OCI-LY1 (cell line): Measurements from ENCODE around the gene EYS.

ENCODE experiments used
- H2AFZ ChIP-seq: fragments of 200-600 bp; sonication (generic), shearing (Covaris generic); 2 replicates; pipeline ENCODE4 v1.6.0; 2014; ENCODE audit warnings: antibody characterized with exemption, mild to moderate bottlenecking, low read length
- H3F3A ChIP-seq: fragments of 200-600 bp; sonication (generic), shearing (Covaris generic); 2 replicates; pipeline ENCODE4 v1.6.0; 2014; ENCODE audit warnings: mild to moderate bottlenecking, antibody characterized with exemption, low read length, moderate library complexity; ENCODE audit not compliant: insufficient read depth
- H3K27ac ChIP-seq: fragments of 200-600 bp; sonication (generic); 2 replicates; pipeline ENCODE4 v1.5.1; 2014; ENCODE audit warnings: low read length, mixed run types, mild to moderate bottlenecking, low read depth; ENCODE audit not compliant: poor library complexity, severe bottlenecking
- H3K27me3 ChIP-seq: fragments of 200-600 bp; sonication (generic); 2 replicates; pipeline ENCODE4 v1.6.0; 2014; ENCODE audit warnings: antibody characterized with exemption, mild to moderate bottlenecking, low read length, moderate library complexity; ENCODE audit not compliant: insufficient read depth
- H3K36me3 ChIP-seq: fragments of 200-600 bp; sonication (generic); 2 replicates; pipeline ENCODE4 v1.6.1; 2014; ENCODE audit warnings: mild to moderate bottlenecking, antibody characterized with exemption, low read length, moderate library complexity, mixed read lengths; ENCODE audit not compliant: insufficient read depth
- H3K4me1 ChIP-seq: fragments of 200-600 bp; sonication (generic); 2 replicates; pipeline ENCODE4 v1.5.1; 2014; ENCODE audit warnings: mild to moderate bottlenecking, low read length, moderate library complexity; ENCODE audit not compliant: insufficient read depth, severe bottlenecking
- H3K4me2 ChIP-seq: fragments of 200-600 bp; sonication (generic), shearing (Covaris generic); 2 replicates; pipeline ENCODE4 v1.6.1; 2014; ENCODE audit warnings: low read length
- H3K4me3 ChIP-seq: fragments of 200-600 bp; sonication (generic); 2 replicates; pipeline ENCODE4 v1.5.1; 2014; ENCODE audit warnings: low read length, low read depth, mild to moderate bottlenecking, mixed read lengths; ENCODE audit not compliant: poor library complexity, severe bottlenecking
- H3K79me2 ChIP-seq: fragments of 200-600 bp; shearing (Covaris generic); 2 replicates; pipeline ENCODE4 v1.6.1; 2016; ENCODE audit warnings: mixed run types, low read length, mixed read lengths; ENCODE audit not compliant: insufficient read depth
- H3K9ac ChIP-seq: fragments of 200-600 bp; sonication (generic), shearing (Covaris generic); 2 replicates; pipeline ENCODE4 v1.6.1; 2014; ENCODE audit warnings: mild to moderate bottlenecking, low read length, mixed read lengths
- H3K9me2 ChIP-seq: fragments of 200-600 bp; sonication (generic), shearing (Covaris generic); 2 replicates; pipeline ENCODE4 v1.6.1; 2014; ENCODE audit warnings: low read depth, mild to moderate bottlenecking, low read length, mixed read lengths
- H3K9me3 ChIP-seq: fragments of 200-600 bp; shearing (Covaris generic); 2 replicates; pipeline ENCODE4 v1.6.1; 2014; ENCODE audit warnings: low read length, mixed read lengths
- H4K20me1 ChIP-seq: fragments of 200-600 bp; sonication (generic), shearing (Covaris generic); 2 replicates; pipeline ENCODE4 v1.6.0; 2016; ENCODE audit warnings: mild to moderate bottlenecking, low read length; ENCODE audit not compliant: insufficient read depth
- CTCF ChIP-seq: fragments of 200-600 bp; sonication (generic), shearing (Covaris generic); IDR thresholded peaks from 2 replicates; pipeline ENCODE4 v1.5.1; 2017; ENCODE audit warnings: mild to moderate bottlenecking, antibody characterized with exemption, low read length, moderate library complexity, mixed read lengths
- EZH2 ChIP-seq: fragments of 200-600 bp; sonication (generic), shearing (Covaris generic); IDR thresholded peaks from 2 replicates; pipeline ENCODE4 v1.8.0; 2017; ENCODE audit warnings: borderline replicate concordance, mixed run types, mild to moderate bottlenecking, antibody characterized with exemption, low read length, moderate library complexity, mixed read lengths

EYS gene

GRCh38 chr6:64591676-64592036 is 1115.4 kb downstream of the EYS start:
- no peaks in the 10 kb centered on the region for H3K27me3 ChIP-seq
- H3K9me3 ChIP-seq, result no peaks in the 10 kb centered on the region
- no peak overlapping the region for H3K27ac ChIP-seq
- no peak overlapping the region for H2AFZ ChIP-seq
- H3K4me1 ChIP-seq, result no peaks in the 10 kb centered on the region
- no peaks in the 10 kb centered on the region for H4K20me1 ChIP-seq
- no peak overlapping the region for H3K4me2 ChIP-seq
- TF ChIP-seq EZH2 (no peak), CTCF (no peak)
- H3F3A ChIP-seq, result no peaks in the 10 kb centered on the region
- no peak overlapping the region for H3K4me3 ChIP-seq
- no peaks in the 10 kb centered on the region for H3K36me3 ChIP-seq
- H3K9ac ChIP-seq, result no peak overlapping the region
- no peaks in the 10 kb centered on the region for H3K9me2 ChIP-seq
- no peaks in the 10 kb centered on the region for H3K79me2 ChIP-seq

GRCh38 chr6:64590965-64591675 is 1115.9 kb downstream of the EYS start:
- Histone ChIP-seq H2AFZ (no peak overlapping the region), H3K36me3 (no peaks in the 10 kb centered on the region), H3K4me3 (no peak overlapping the region), H3K79me2 (no peaks in the 10 kb centered on the region), H3K9ac (no peak overlapping the region), H3K9me2 (no peaks in the 10 kb centered on the region), H3K27ac (no peak overlapping the region), H4K20me1 (no peaks in the 10 kb centered on the region), H3K9me3 (no peaks in the 10 kb centered on the region), H3K27me3 (no peaks in the 10 kb centered on the region), H3K4me2 (no peak overlapping the region), H3F3A (no peaks in the 10 kb centered on the region), H3K4me1 (no peaks in the 10 kb centered on the region)
- TF ChIP-seq CTCF, result no peak
- no peak for TF ChIP-seq EZH2

GRCh38 chr6:64589961-64590360 is 1117.1 kb downstream of the EYS start:
- TF ChIP-seq CTCF (no peak), EZH2 (no peak)
- Histone ChIP-seq H3K36me3 (no peaks in the 10 kb centered on the region), H3K9ac (no peak overlapping the region), H3K27me3 (no peaks in the 10 kb centered on the region), H3K79me2 (no peaks in the 10 kb centered on the region), H3K4me1 (no peaks in the 10 kb centered on the region), H3F3A (no peaks in the 10 kb centered on the region), H3K4me3 (no peak overlapping the region), H3K9me3 (no peaks in the 10 kb centered on the region), H3K27ac (no peak overlapping the region), H2AFZ (no peak overlapping the region), H3K9me2 (no peaks in the 10 kb centered on the region), H3K4me2 (no peak overlapping the region), H4K20me1 (no peaks in the 10 kb centered on the region)
